Cerebellar cortex (tissue), 1 donor: ENCODE measurements around the gene IP6K3.

ENCODE experiments used
- DNase-seq: peaks from one replicate; pipeline ENCODE4 v3.0.0-alpha.2; 2015; ENCODE audit warnings: low spot score

IP6K3 gene

DNA sequence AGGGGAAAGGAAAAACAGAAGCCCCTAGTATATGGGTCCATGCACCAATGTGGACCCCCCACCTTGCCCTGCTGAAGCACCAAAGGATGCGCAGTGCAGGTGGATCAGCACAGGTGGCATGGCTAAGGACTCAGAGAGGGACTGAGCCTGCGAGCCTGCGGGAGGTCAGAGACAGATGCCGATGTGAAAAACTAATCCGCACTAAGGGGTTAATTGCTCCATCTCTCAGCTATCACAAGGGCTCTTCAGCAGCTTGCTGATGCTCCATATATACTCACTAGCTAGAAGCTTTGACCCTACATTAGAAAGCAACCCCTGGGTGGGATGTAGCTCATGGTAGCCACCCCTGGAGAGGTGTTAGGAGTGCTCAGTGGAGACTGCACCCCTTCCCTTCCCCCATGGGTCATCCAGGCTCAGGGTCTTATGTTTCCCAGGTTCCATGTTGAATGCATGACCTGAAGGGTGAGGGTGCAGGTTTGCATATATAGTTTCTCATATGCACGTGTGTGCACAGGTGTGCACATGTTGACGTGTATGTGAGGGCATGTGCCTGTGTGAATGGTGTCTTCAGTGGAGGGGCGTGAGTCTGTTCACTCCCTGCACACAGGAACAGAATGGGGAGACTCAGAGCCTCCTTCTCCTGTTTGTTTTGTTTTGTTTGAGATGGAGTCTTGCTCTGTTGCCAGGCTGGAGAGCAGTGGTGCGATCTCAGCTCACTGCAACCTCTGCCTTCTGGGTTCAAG lies 13.4 kb upstream of the IP6K3 start:
- DNase-seq: no peak

DNA sequence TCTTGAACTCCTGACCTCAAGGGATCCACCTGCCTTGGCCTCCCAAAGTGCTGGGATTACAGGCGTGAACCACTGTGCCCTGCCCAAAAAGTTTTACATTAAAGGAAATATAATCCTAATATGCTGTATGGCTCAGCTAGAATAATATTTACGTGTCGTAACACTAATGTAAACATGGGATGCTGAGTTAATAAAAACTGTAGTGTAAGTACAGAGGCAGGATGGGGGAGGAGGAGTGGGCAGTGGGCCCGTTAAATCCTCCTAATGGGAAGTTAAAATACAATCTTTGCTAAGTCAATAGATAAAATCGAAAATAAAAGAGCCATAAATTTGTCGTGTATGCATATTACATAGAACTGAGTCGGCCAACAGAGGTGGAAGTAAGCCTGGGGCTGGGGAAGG lies 12.1 kb upstream of the IP6K3 start:
- DNase-seq: no peak

DNA sequence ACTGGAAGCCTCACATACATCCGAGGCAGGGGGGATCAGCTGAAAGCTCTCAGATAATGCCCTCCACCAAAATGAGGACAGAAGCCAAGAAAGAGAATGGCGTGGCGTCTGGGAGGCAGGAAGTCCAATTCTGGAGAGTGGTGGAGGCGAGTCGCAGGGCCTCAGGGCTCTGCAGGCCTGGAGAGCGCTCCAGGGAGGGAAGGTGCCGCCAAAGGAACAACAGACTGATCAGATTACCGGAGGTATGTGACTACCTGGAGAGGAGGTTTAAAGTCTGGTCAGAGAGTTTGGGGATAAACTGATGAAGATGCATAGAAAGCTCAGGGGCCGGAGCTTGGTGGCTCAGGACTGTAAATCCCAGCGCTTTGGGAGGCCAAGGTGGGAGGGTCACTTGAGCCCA lies 11.2 kb upstream of the IP6K3 start:
- no peak for DNase-seq

DNA sequence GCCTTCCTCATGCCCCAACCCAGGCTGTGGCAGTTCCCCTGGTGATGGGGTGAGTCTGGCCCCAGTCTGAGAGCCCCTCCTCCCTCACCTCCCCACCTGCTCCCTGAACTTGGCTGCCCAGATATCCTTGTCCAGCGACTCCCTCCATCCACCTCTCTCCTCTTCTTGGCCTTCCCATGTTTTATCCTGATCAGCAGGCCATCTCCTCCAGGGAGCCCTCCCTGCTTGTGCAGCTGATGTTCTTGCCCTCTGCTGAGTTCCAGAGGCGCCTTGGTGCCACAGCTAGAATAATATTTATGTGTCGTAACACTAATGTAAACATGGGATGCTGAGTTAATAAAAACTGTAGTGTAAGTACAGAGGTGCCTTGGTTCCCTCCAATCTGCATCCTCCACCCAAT lies 10.4 kb upstream of the IP6K3 start:
- no peak for DNase-seq

DNA sequence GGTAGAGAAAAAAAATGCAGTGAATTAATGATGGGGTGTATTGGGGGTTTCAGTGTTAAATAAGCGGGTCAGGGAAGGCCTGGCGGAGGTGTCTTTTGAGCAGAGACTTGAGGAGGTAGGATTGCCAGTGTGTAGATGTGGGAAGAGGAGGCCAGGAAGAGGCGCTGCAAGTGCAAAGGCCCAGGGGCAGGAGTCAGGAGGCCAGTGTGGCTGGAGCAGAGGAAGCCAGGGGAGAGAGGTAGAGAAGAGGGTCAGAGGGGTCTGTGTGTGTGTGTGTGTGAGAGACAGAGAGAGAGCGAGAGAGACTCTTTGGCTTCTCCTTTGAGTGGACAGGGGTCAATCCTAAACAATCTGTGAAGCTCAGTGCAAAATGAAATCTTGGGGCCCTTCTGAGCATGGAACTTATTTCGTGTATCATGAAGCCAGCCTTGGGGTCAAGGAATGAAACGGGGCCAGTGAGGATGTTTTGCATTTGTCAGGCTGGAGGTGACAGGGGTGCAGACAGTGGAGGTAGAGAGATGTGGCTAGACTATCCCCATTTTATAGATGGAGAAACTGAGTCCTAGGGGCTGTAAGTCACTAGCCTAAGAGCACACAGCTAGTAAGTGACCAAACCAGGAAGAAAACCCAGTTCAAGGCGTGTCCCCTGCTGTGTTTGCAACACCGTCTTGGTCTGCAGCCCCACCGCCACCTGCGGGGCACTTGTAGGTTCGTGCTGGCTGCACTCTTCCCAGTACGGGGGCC lies 9.7 kb upstream of the IP6K3 start:
- DNase-seq: no peak

DNA sequence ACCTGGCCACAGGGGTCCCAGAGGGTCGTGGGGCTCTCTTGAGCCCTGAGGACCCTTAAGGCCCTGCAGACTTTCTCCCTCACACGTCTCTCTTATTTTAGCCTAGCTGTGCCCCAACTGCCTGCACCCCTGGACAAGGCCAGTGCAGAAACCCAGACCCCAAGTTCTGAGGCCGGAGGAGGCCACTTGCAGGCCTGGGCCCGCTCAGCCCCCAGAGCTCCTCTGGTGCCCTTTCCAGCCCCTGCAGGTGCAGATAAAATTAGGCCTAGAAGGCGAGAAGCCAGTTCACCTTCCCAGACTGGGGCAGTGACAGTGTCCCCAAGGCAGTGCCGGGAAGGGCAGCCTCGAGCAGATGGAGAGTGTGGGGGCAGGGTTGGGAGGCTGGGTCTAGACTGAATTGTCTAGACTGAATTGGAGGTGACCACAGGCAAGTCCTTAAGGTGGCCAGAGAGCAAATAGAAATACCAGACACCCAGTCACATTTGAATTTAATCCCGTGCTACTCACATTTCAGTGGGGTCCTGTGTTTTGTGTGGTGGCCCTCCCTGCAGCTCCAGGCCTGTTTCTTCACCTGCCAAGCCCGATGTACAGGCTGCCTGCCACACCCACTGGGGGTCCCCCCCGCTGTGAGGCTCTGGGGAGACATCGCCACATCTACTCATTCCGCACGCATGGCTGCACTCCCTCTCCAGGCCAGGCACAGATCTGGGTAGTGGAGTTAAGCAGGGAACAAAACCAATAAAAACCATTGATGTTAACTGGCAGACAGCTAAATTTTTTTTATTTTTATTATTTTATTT lies 8.6 kb upstream of the IP6K3 start:
- DNase-seq: no peak

DNA sequence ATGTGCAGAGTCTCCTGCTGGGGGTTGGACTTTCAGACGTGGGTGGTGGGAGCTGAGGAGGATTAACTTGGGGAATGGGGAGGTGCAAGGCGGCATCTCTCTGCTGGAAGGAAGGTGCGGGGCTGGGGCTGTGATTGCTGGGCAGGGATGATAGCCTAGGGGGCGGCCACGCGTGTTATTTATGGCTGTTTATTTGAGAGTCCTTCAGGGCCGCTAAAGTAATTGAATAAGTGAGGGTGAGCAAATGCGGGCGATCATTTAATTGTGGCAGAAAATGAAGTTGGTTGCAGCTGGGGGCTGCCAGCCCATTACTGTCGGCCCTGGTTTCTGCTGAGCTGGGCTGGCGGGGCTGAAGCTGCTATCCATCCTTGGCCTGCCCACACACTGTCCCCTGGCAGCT lies 7.5 kb upstream of the IP6K3 start:
- DNase-seq: no peak

DNA sequence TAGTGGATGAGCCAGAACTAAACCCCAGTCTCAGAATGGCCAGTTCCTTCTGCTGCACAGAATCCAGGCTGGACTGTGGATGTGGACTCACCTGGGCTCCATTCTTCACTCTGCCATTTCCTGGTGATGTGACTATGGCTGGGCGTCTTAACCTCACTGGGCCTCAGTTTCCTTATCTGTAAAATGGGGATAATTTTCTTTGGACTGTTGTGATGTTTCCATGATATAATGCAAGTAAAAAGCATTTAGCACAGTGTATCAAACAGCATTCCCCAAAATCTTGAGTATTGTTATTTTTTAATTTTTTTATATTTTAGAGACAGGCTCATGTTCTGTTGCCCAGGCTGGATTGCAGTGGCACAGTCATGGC lies 5.9 kb upstream of the IP6K3 start:
- DNase-seq: no peak

DNA sequence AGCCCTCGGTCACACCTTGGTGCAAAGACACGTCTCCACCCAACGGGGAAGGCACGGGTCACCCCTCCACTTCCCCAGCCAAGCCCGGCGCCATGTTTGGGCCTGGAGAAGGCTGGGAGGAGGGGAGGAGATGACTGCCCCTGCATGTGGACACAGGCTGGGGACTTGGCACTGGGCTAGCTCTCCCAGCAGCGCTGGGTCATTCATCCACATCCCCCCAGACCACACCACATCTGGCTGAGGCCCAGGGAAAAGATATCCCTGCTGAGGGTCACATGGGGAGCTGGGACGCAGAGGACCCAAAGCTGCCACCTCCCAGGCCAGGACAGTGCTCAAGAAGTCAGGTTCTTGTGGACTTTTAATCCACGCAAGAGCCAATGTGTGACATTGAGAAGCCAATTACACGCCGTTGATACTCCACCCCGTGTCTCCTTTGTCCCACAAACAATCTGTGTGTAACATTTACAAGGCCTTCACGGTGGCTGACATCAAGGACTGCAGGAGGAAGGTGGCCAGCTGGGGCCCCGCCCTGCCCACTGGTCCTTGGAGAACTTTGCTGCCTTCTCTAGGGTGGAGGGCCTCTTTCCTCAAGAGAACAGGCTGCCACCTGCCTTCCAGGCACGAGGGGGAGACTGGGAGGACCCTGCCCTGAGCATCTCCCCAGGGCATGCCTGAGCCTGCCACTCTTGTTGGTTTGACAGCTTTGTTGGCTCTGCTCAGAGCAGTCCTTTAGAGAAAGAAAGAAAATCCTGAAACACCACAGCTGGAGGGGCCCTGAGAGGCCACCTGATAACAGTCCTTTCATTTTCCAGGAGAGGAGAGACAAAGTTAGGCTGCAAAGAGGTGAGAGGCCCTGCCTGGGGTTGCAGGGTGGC lies 5.3 kb upstream of the IP6K3 start:
- no peak for DNase-seq

DNA sequence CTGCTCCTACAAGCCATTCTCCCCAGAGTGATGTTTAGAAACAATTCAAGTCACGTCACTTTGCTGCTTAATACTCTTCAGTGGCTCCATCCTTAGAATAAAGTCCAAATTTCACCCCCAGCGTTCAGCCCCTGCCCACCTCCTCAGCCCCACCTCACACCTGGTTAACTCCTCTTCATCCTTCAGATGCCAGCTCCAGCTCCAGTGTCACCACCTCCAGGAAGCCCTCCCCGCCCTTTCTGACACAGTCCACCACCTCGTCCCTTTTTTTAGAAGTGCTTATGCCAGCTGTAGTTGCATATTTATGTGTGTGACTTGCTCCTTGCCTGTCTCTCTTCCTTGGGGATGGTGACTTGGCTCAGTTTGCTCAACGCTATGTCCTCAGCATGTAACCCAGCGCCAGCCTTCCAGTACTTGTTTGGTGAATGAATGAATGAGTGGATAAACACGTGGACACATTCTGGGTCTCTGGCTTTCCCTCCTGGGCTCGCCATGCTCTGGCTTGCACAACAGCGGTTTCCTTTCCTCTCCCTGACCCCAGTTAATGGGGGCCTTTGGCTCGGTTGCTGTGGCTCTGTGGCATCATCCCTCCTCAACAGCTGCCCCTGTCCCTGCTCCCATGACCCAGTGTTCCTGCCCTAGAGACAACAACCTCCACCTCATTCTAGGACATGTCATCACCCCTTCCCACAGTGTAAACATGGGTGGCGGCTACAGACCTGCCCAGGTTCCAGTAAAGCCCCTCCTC lies 3.7 kb upstream of the IP6K3 start:
- no peak for DNase-seq

DNA sequence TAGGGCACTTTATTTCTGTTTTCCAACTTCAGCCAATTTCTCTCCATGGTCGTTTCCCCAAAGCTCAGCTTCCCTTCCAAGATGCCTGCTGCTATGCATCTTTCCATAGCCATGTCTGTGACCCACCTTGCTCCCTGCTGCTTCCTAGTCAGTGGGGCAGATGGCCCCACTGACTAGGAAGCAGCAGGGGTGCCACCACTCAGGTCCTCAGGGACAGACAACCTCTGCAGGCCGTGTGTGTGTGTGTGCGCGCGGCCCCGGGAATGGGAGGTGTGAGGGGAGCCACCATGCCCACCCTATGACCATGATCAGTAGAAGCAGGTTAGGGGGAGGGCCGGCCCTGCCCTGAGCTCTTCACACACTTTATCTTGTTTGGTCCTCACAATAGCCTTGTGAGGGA lies 2.7 kb upstream of the IP6K3 start:
- DNase-seq: no peak

DNA sequence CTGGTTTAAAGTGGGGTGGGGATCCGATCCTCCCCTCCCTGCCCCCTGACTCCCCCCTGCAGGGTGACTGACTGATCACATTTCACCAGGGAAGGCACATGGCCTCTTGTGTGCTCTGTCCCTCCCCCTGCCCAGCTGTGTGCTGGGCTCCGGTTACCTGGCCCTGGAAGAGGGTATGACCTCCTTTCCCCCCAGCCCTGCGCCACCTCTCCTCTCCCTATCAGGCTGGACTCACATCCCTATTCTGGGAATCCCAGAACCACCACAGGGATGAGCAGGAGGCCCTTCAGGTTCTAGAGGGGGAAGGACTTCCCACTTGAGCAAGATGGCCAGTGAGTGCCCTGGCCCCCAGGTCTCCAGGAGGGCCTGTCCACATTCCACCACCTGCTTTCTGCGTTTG lies 2.1 kb upstream of the IP6K3 start:
- DNase-seq: no peak

DNA sequence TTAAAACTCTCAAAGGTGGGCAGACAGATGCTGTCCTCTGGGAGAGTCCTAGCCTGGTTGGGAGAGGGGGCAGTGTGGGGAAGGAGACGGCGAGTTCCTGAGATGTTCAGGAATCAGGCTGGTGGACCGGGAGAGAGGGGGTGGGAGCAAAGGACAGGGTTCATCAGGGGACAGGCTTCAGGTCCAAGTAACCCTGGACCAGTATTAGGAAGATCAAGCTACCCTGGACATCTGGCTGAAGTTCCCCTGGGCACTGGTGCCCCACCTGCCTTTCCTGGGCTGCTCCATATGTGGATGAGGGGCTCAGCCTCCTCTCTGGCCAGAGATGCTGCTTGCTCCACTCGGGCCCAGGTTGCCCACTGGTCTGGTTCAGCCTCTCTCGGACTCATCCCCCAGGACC lies 1.1 kb upstream of the IP6K3 start:
- DNase-seq: no peak

DNA sequence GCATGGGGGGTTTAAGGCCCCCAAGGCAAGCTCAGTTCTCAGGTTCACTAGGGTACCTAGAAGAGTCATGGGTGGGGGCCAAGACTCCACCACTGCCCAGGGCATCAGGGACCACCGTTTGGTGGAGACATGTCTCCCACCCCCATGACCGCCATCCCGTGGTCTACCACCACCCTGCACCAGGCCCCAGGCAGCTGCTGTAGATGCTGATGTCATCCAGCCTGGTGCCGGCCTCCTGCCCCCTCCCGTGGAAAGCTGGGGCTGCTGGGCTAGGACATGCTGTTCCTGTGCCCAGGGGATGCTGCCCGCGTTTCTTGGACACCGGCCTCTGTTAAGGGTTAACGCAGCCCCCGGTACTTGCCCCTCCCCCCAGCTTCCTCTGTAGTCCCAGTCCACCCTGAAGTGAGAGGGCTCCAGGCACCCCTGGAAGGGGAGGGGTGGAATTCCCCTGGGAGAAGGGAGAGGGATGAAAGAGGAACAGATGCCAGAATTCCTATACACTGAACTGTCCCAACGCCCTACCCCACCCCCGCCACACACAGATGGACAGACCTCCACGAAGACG lies 587 bp downstream of the IP6K3 start:
- no peak for DNase-seq

DNA sequence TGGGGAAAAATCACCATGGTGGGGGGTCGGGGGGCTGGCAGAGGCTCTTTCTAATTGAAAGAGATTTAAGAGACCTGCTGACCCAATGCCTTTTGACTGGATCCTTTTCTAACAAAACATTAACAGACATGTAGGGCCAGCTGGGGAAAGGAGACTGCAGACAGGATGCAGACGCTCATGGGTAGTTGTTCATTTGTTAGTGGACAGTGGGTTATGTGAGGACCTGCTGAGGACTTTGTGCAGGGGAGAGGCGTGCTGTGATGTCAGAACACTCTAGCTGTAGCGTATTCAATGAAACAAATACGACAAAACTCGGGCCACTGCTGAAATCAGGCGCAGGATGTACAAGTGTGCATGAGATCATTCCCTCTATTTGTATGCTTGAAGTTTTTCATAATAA lies 1.2 kb downstream of the IP6K3 start:
- no peak for DNase-seq

DNA sequence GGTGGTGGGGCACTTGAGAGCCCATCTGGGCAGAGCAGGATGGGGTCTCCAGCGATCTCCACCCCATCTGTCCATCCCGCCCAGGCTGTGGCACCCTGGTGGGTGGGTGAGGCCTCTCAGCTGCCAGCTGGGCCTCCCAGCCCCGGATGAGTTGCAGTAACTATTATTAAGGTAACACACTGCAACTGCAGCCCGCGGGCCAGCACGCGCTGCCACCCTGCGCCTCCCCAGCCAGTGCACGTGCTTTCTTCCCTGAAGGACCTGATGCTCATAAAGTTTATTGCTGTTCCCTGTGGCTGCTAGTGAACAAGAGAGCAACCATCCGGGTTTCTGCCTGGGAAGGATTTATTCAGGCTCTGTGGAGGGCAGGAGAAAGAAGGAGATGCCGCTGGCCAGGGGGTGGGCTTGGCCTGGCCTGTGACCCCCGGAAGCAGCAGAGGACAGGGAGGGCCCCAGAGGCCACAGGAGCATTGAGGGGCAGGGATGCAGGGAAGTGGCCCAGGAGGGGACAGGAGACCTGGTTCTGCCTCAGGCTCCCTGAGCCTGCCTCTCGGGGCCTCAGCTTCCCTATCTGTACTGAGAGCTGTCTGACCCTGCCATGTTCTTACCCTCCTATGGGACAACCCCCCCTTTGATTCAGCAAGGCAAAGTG lies 1.7 kb downstream of the IP6K3 start:
- no peak for DNase-seq

DNA sequence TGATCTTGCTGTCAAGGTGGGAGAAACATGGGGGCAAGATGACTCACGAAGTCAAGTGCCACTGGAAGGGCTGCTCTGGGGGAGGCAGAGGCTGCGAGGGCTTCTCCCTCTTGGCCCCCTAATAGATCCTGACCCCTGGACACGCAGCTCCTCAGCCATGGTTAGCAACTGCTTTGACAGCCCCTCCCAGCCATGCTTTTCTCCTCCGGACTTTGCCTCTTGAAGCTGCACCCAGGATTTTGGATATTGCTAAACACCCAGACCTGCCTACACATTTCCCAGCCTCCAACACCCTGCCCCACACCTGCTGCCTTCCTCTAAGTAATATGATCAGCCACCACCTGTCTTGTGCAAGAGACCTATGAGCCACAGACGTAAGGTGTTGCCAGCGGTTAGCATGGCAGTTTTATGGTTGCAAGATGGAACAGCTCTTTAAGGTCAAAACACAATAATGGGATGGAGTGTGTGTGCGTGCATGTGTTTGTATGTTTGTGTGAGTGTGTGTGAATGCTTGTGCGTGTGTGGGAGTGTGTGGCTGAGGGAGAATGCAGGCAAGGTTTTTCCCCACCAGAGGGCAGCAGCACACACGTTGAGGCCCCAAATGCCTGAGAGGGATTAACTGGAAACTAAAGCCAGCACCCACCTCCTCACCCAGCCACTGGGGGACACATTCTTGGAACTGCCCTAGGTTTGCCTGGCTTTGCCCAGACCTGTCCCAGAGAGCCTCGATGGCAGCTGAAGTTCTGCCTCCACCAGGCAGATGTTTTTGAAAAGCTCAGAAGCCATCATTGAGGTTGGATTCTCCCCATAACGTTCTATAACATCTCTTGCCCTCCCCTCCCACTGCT lies 2.5 kb downstream of the IP6K3 start:
- DNase-seq: peak; percentile 87

DNA sequence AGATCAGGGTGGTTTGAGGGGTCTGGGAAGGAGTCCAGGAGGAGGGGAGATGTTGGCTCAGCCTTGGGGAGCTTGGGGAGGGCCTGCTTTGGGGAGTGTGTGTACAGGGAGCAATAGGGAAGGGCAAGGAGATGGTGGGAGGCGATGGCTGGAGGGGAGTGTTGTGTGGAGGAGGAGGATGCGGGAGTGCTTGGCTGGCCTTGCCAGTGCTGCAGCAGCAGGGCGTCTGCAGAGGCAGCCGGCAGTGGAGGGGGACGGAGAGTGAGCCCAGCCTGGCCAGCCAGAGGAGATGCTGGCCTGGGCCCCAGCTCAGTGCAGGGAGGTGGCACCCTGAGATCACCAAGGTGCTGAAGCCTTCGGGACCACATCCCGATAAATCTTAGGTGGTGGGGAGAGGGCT lies 3.9 kb downstream of the IP6K3 start:
- DNase-seq: no peak

DNA sequence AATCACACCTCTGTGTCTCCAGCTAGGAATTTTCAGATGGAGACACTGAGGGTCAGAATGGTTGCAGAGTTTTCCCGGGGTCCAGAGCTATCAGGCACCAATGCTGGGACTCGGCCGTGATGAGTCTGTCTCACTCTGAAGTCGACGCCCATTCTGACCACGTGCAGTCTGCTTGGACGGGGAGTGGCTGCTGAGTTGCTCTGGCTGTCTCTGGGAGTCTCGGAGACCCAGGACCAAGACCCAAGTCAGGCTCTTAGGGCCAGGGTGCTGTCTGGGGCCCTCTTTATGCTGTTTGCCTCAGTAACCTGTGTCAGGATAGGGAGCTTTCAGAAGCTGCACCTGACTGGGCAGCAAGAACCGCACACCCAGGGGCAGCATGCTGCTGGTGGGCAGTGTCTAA lies 4.6 kb downstream of the IP6K3 start:
- DNase-seq: no peak

DNA sequence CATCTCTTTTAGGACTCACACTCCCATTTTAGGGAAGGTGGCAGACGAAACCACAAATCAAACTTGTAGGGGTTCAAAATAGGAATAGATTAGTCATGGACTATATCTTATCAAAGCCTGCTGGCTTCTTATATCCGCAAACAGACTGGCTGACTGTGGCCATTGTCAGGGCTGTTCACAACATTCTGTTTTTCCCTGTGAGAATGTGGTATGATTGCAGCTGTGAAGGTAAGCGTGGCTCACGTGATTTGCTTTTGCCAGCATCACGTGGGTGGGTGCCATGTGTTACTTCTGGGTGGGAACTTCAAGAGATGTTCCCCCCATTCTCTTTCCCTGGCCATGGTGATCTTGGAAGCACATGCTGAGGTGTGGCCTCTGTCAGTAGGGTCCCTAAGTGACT lies 5.9 kb downstream of the IP6K3 start:
- DNase-seq: no peak
